Keratinocyte (primary cell): ENCODE results near the gene MYCL. TPM values are rescaled to one million over a fixed set of nuclear protein-coding genes. Genes with fewer than 3 reads are reported as not detected.

Source experiments
- DNase-seq: peaks from one replicate; pipeline ENCODE4 v3.0.0-alpha.2; 2011; ENCODE audit warnings: low read depth, missing footprints, low spot score
- FAIRE-seq: peaks from 2 replicates; lab custom pipeline; 2011; peaks lifted over from hg19 to GRCh38; lab: Jason Lieb, UNC
- H2AFZ ChIP-seq: 2 replicates; pipeline ENCODE4 v1.6.0; 2012; ENCODE audit warnings: low read length, control low read depth, inconsistent platforms; ENCODE audit not compliant: control insufficient read depth
- H3K27ac ChIP-seq: 2 replicates; pipeline ENCODE4 v1.5.1; 2011; ENCODE audit warnings: low read length; ENCODE audit not compliant: control insufficient read depth, insufficient read depth
- H3K27me3 ChIP-seq: 3 replicates; pipeline ENCODE4 v1.6.0; 2011; ENCODE audit warnings: low read length; ENCODE audit not compliant: control insufficient read depth, insufficient read depth; ENCODE audit errors: extremely low read depth
- H3K36me3 ChIP-seq, 2 experiments: 2 replicates in 1 of 2; 3 replicates in 1 of 2; pipeline ENCODE4 v1.5.1; 2011; ENCODE audit warnings: low read length in 2 of 2, mild to moderate bottlenecking in 1 of 2; ENCODE audit not compliant: control insufficient read depth in 2 of 2, insufficient read depth in 2 of 2; ENCODE audit errors: extremely low read depth in 1 of 2
- H3K4me1 ChIP-seq: 3 replicates; pipeline ENCODE4 v1.5.1; 2011; ENCODE audit warnings: low read length; ENCODE audit not compliant: control insufficient read depth, insufficient read depth; ENCODE audit errors: extremely low read depth
- H3K4me2 ChIP-seq: 3 replicates; pipeline ENCODE4 v1.6.0; 2011; ENCODE audit warnings: low read depth, low read length; ENCODE audit not compliant: control insufficient read depth, insufficient read depth; ENCODE audit errors: extremely low read depth
- H3K4me3 ChIP-seq, 3 experiments: fragments of 200-600 bp in 1 of 3; sonication (generic) in 1 of 3; 2 replicates in 2 of 3; 3 replicates in 1 of 3; pipeline ENCODE4 v1.5.1; 2011 to 2016; ENCODE audit warnings: low read length in 3 of 3, mild to moderate bottlenecking in 3 of 3, control low read depth in 2 of 3, inconsistent platforms in 1 of 3, low read depth in 1 of 3, mixed read lengths in 1 of 3, mixed run types in 1 of 3, moderate library complexity in 1 of 3; ENCODE audit not compliant: control insufficient read depth in 2 of 3, insufficient read depth in 2 of 3; ENCODE audit errors: extremely low read depth in 1 of 3
- H3K79me2 ChIP-seq: 2 replicates; pipeline ENCODE4 v1.6.0; 2012; ENCODE audit warnings: low read length; ENCODE audit not compliant: control insufficient read depth, insufficient read depth
- H3K9ac ChIP-seq: 3 replicates; pipeline ENCODE4 v1.6.0; 2011; ENCODE audit warnings: low read length; ENCODE audit not compliant: control insufficient read depth, insufficient read depth; ENCODE audit errors: extremely low read depth
- H3K9me1 ChIP-seq: 3 replicates; pipeline ENCODE4 v1.6.0; 2011; ENCODE audit warnings: low read length; ENCODE audit not compliant: control insufficient read depth, insufficient read depth; ENCODE audit errors: extremely low read depth
- H3K9me3 ChIP-seq: 2 replicates; pipeline ENCODE4 v1.5.1; 2012; ENCODE audit warnings: low read depth, low read length; ENCODE audit not compliant: control insufficient read depth
- H4K20me1 ChIP-seq: 3 replicates; pipeline ENCODE4 v1.6.0; 2011; ENCODE audit warnings: low read length; ENCODE audit not compliant: control insufficient read depth, insufficient read depth; ENCODE audit errors: extremely low read depth
- CTCF ChIP-seq, 3 experiments: IDR thresholded peaks in 1 of 3; conservative IDR thresholded peaks in 1 of 3; optimal IDR thresholded peaks in 1 of 3; 2 replicates in 2 of 3; 3 replicates in 1 of 3; pipeline versions ENCODE3 to v1.5.1; 2011; ENCODE audit warnings: low read length in 3 of 3, mild to moderate bottlenecking in 3 of 3, moderate library complexity in 2 of 3, control low read depth in 1 of 3, inconsistent platforms in 1 of 3; ENCODE audit not compliant: insufficient read depth in 2 of 3; ENCODE audit errors: extremely low read depth in 1 of 3
- EZH2 ChIP-seq: IDR thresholded peaks from one replicate; pipeline ENCODE4 v1.6.1; 2012; ENCODE audit warnings: inconsistent platforms, mild to moderate bottlenecking, low read length, moderate library complexity
- dilution Hi-C: fragments of 300-500 bp; cut with MboI; formaldehyde crosslinking; loops from one replicate; pipeline ENCODE4 v1.7.0; 2020; ENCODE audit warnings: low sequenced_read_pairs; ENCODE audit not compliant: extremely low pct_ligation_motif_present
- polyA plus RNA-seq, 5 experiments: library from polyadenylated mRNA; depleted of rRNA in 3 of 5; stranded (reverse) in 3 of 5; stranded (forward) in 1 of 5; unstranded in 1 of 5; fragments of >200 nt; gene quantifications; 1 replicate in 1 of 5; 2 replicates in 3 of 5; 3 replicates in 1 of 5; pipeline versions ENCODE4 v1.2.1 to v1.2.3, GENCODE V29; 2011 to 2012; ENCODE audit warnings: missing spikeins in 2 of 5, low read depth in 1 of 5, low replicate concordance in 1 of 5

The MYCL gene
- polyA plus RNA-seq, 1 donor (not counting 4 experiments of a cell fraction or from before 2014, with no cell fraction given) = 5.4 TPM

- H4K20me1 ChIP-seq = no peaks in the 10 kb centered on the region
- H3K9me3 ChIP-seq = no peaks in the 10 kb centered on the region
- dilution Hi-C loops = no loop called here
- H2AFZ ChIP-seq = no peak overlapping the region
- TF ChIP-seq EZH2 (no peak), CTCF (optimal IDR thresholded peaks at IDR 0.05 in 1 of 3, IDR thresholded peaks at IDR 0.05 in 1 of 3, conservative IDR thresholded peaks at IDR 0.05 in 1 of 3; ENCODE audit: extremely low read depth in 1 of 3, insufficient read depth in 2 of 3, low read length in 3 of 3) (no peak)
- no peak overlapping the region for H3K4me3 ChIP-seq
- peak; percentile 46 for FAIRE-seq
- no peak for DNase-seq
- H3K4me1 ChIP-seq = peaks cover 28% of the 10 kb centered on the region
- H3K4me2 ChIP-seq = no peak overlapping the region
- H3K36me3 ChIP-seq = peaks cover 4 to 5% of the 10 kb centered on the region in 2 experiments
- no peaks in the 10 kb centered on the region for H3K9me1 ChIP-seq
- no peaks in the 10 kb centered on the region for H3K27me3 ChIP-seq
- H3K9ac ChIP-seq = no peak overlapping the region
- peaks cover 47% of the 10 kb centered on the region for H3K79me2 ChIP-seq
- no peak overlapping the region for H3K27ac ChIP-seq
These were observed 47.4 kb downstream of the MYCL start for GRCh38 chr1:39854314-39854713.

- TF ChIP-seq CTCF (optimal IDR thresholded peaks at IDR 0.05 in 1 of 3, IDR thresholded peaks at IDR 0.05 in 1 of 3, conservative IDR thresholded peaks at IDR 0.05 in 1 of 3; ENCODE audit: extremely low read depth in 1 of 3, insufficient read depth in 2 of 3, low read length in 3 of 3) (no peak), EZH2 (no peak)
- Histone ChIP-seq H3K9me3 (no peaks in the 10 kb centered on the region), H3K4me3 (no peak overlapping the region), H4K20me1 (no peaks in the 10 kb centered on the region), H3K9ac (peak overlapping the region; percentile 12), H2AFZ (no peak overlapping the region), H3K9me1 (no peaks in the 10 kb centered on the region), H3K27me3 (no peaks in the 10 kb centered on the region), H3K4me1 (peaks cover 28% of the 10 kb centered on the region), H3K27ac (peak overlapping the region; percentile 23), H3K4me2 (no peak overlapping the region), H3K36me3 (peaks cover 4 to 6% of the 10 kb centered on the region in 2 experiments), H3K79me2 (peaks cover 35% of the 10 kb centered on the region)
- dilution Hi-C loops = no loop called here
- no peak for DNase-seq
- peak; percentile 20 for FAIRE-seq
These were observed 48.8 kb downstream of the MYCL start for GRCh38 chr1:39852876-39853275.
